ENCODE results near the gene AWAT2.
"Not testable (repeated sequence)": the region's sequence is repeated elsewhere in the genome, so short reads cannot be mapped to it uniquely, and the experiment has no call there.

Gene AWAT2

DNA sequence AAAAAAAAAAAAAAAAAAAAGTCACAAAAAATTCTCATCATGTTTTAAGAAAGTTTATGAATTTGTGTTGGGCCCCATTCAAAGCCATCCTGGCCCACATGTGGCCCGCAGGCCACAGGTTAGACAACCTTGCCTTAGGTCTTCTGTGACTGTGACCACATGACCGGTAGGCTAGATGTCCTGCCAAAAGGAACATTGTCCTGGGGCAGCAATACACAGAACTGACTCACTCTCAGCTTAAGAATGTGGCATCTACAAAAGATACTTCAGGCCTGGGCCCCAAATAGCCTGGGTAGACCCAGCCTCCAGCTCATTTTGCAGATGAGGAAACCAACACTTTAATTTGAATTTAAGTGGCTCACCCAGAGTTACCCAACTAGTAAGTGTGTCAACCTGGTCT lies 10.0 kb downstream of the AWAT2 start:
- no peak for DNase-seq

DNA sequence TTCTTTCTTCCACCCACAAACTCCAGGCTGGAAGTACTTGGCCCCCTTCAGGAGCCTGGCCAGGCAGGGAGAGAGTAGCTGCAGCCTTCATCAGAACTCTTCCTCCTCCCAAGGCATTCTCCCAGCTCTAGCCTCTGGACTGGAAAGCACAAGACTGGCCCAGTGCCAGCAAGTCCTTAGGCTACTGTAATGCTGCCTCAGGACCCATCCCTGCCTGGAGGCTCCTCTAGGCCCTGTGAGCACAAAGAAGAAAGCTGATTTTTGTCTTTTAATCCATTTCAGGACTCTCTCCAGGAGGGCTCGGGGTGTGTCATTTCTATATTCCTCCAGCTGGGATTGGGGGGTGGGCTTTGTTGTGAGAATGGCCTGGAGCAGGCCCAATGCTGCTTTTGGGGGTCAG lies 10.8 kb downstream of the AWAT2 start:
- no peak for DNase-seq

GRCh38 chrX:70038515-70038914 lies 11.2 kb downstream of the AWAT2 start:
- DNase-seq = no peak

DNA sequence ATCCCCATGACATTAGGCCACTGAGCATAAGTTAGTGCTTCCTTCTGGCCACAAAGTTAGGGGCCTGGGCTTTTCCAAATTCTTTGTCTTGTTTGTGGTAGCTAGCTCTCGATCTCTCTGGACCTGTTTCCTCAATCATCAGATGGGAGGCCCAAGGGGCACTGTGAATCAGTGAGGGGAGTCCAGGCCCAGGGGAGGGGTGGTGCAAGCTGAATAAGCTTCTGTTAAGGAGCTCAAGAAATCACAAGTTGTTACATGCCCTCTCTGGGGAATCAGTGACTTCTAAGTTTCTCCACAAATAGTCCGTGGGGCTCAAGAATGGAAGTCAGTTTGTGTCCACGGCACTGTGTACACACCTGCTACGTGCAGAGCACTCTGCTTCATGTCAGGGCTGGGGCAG lies 15.1 kb downstream of the AWAT2 start:
- DNase-seq = no peak

DNA sequence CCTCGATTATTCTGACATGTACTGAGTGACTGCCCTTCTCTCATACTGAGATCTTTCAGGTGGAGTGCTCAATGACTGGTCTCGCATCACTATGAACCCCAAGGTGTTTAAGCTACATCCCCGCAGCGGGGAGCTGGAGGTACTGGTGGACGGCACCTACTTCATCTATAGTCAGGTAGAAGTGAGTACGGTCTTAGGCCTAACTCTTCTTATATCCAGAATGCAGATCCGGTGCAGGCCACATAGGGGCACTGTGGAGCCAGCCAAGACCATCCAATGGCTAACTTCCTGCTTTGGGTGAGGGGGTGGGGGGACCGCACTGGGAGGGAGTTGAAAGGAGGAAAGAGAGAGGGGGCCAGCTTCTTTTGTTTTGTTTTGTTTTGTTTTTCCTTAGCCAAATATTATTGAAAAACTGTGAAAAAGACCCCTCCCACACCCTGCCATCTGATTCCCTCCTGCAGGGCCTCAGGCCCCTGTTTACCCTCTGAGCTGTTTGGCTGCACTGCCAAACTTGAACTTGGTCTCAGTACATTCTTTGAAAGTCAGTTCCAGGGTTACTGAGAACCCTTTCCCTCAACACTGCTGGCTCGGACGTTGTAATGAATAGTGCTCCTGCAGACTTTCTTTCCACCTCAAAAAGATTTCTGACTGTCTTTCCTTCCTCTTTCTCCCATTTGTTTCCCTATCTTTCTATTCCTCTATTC lies 16.2 kb downstream of the AWAT2 start:
- peak; percentile 19 for DNase-seq

DNA sequence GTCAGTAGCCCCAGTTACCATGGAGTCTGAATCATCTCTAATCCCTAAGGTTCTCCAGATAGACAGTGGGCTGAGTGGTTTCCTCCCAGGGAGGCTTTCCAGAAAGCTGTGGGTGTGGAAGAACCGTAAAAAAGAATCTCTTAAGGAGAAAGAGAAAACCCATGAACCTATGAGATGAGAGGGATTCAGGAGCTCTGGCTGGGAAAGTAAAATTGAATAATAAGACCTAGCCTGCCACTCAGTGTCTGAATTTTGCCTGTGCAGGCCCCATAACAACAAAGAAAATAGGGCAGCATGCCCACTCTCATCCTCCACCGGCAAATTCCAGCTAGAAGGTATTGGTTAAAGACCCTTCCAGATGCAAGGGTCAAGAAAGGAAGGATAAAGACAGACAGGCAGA lies 16.9 kb downstream of the AWAT2 start:
- DNase-seq = no peak

DNA sequence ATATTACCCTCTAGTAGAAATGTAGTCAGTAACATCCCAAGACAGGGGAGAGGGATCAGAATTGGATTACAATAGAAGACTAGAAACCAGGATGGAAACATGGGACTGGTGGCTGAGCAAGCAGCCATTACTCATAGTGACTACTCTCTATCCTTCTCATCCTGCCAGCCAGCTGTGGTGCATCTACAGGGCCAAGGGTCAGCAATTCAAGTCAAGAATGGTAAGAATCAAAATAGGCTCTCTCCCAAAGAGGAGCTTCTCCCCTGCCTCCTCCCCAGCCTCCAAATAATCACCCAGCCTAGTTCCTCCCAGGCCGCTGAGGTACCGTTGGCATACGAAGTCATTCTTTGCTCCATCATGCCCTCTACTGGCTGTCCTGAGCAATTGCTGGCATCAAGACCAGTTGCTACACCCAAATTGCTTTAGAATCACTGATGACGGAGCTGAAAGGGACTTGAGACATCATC lies 19.4 kb downstream of the AWAT2 start:
- DNase-seq = peak; percentile 41

DNA sequence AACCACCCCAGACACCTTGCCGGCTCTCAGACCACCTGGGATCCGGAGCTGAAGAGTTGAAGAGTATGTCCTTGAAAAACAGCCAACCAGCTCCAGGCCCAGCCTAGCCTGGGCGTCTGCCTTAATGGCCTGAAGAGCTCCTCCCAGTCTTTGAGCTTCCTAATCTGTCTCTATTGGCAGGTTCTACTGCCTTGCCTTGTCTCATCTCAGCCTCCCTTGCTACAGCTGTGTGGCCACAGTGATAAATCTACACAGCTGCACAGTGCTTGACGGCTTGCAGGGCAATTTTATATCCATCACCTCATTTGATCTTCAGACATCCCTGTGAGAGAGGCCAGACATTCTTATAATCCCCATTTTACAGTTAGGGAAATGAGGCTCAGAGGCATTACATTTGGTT lies 19.9 kb downstream of the AWAT2 start:
- DNase-seq = no peak

DNA sequence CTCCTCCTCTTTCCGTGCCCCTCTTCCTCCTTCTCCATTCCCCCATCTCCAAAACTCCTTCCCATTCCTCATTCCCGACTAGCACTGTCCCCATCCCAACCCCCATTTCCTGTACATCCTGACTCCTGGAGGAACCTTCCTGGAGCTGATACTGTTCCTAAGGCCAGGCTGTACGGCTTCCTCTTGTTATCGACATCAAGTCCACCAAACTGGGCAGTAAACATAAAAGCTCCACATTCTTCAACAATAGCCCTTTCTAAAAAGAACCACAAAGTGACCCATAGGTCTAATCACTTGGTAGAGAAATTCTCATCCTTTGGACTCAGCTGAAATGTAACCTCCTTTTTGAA lies 22.9 kb downstream of the AWAT2 start:
- no peak for DNase-seq

DNA sequence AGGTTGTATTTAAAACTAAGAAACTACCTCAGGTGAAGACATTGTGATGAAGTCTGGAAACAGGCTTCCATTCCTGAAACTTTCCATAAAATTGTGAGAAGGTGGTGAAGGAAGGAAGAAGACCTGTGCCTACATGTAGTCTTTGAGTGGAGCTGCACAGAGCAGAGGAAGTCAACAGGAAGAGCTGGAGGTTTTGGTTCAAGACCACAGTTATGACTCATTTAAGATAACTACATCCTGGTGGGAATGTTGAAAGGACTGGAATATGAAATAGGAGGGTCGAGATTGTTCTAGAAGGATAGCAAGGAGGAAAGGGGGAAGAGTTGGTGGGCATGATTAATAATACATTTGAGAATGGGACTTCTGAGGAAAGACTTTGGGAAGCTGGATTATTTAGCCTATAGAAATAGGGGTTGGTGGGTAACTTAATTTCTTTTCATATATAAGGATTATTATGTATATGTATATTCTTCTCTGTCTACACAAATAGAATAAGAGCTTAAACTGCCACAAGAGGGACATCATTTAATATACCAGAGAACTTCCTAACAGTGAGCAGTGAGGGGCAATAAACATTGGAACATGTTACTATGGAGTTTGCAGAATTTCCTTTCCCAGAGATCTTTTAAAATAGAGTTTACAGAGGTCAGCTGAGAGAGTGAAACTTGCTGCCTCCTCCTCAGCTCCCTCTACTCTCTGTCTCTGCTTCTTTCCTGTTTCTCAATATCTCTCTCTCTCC lies 23.5 kb downstream of the AWAT2 start:
- DNase-seq = no peak

GRCh38 chrX:70025464-70025863 lies 24.3 kb downstream of the AWAT2 start:
- DNase-seq = no peak

DNA sequence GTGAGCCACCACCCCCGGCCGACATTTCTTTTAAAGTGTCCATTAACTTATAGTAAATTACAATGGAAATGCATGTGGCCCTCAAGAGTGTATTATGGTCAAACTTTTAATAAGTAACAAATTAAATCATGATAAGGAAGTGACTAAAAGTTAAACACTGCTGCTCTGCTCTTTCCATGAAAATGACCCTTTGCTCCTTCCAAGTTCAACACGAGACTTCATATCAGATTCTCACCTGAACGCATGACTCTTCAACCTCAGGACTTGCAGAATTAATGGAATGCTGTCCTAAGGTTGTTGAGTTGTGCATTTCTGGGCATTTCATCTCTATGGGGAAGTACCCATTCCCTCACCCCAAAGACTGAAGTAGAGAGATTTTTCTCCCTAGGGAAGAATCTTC lies 27.1 kb downstream of the AWAT2 start:
- no peak for DNase-seq

- DNase-seq = no peak
These were observed 33.2 kb downstream of the AWAT2 start for GRCh38 chrX:70016513-70016912.

GRCh38 chrX:70013466-70014381 lies 36.0 kb downstream of the AWAT2 start:
- no peak for DNase-seq

DNA sequence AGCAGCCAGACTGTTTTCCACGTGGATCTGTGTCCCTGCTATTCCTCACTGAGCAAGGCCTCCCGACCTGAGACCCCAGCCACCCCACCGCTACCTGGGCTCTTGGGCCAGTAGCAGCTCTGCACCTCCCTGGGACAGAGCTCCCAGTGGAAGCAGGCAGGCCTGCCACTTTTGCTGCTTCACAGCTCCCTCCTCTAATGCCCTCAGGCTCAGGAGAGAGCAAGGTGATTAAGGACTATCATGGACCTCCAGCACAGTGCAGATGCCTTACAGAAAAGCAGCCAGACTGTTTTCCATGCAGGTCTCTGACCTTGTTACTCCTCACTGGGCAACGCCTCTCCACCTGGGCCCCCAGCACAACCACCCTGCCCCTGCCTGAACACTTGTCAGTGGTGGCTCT lies 37.0 kb downstream of the AWAT2 start:
- no peak for DNase-seq

DNA sequence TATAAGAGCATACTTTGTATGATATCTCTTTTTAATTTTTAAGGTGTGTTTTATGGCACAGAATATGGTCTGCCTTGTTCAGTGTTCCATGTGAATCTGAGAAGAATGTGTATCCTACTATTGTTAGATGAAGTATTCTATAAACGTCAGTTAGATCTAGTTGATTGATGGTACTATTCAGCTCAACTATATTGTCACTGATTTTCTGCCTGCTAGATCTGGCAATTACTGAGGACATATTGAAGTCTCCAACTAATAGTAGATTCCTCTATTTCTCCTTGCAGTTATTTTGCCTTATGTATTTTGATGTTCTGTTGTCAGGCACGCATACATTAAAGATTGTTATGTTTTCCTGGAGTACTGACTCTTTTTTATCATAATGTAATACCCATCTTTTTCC lies 39.8 kb downstream of the AWAT2 start:
- DNase-seq = no peak

DNA sequence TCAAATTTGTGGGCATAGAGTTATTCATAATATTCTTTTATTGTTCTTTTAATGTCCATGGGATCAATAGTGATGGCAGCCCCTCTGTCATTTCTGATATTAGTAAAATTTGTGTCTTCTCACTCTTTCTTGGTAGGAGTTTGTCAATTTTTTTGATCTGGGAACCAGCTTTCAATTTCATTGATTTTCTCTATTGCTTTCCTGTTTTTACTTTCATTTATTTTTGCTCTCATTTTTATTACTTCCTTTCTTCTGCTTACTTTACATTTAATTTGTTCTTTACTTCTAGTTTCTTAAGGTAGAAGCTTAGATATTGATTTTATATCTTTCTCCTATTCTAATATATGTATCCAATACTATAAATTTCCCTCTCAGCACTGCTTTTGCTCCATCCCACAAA lies 40.7 kb downstream of the AWAT2 start:
- no peak for DNase-seq

DNA sequence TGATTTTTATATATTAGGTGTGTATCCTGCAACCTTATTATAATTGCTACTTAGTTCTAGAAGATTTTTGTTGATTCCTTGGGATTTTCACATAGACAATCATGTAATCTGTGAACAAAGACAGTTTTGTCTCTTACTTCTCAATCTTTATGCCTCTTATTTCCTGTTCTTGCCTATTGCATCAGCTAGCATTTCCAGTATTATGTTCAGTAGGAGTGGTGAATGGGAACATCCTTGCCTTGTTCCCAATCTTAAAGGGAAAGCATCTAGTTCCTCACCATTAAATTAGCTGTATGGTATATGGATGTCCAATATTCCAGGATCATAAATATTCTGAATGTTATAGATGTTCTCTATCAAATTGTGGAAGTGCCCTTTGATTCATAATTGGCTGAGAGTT lies 41.8 kb downstream of the AWAT2 start:
- no peak for DNase-seq

DNA sequence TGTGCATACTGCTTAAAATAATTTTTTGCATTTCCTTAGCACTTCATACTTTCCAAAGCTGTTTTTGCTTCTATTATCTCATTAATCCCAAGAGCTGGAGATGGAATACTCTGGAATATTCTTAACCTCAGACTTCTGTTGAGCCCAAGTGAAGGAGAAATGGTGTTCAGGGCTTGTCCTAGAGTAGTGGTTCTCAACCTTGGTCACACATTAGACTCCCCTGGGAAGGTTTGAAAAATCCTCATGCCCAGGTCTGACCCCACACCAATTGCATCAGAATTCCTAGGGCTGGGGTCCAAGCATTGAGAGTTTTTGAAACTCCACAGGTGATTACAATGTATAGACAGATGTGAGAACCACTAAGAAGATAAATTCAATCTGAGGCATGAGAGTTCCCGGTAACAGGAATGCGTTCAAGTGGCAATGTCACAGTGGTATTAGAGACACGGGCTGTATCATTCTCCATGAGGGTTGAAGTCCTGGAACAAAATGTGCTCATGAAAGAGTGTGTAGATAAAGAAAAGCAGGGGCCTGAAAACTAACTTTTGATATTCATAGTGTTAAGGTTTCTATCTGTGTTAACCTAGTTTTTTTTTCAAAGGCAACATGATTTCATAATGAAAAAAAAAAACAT lies 47.9 kb downstream of the AWAT2 start:
- DNase-seq = no peak

GRCh38 chrX:70001269-70001668 lies 48.5 kb downstream of the AWAT2 start:
- no peak for DNase-seq

GRCh38 chrX:69998299-69998698 lies 51.4 kb downstream of the AWAT2 start:
- DNase-seq = not testable (repeated sequence)

- DNase-seq = no peak
These were observed 53.6 kb downstream of the AWAT2 start for GRCh38 chrX:69996113-69996468.
